GM21529 (cell line): ENCODE results near the gene VARS2.
"Not testable (repeated sequence)": the region's sequence is repeated elsewhere in the genome, so short reads cannot be mapped to it uniquely, and the experiment has no call there.

ENCODE experiments used
- ATAC-seq: cut with Tn5 transposase; IDR thresholded peaks from one replicate; pipeline ENCODE4 v1.9.1; 2021; ENCODE audit not compliant: unreplicated experiment

Gene VARS2

GRCh38 chr6:30927080-30927479, 13.0 kb downstream of the VARS2 start:
- ATAC-seq: not testable (repeated sequence)

GRCh38 chr6:30928677-30929076, 14.6 kb downstream of the VARS2 start:
- no peak for ATAC-seq

- no peak for ATAC-seq
Measured at GRCh38 chr6:30930506-30930905, 16.5 kb downstream of the VARS2 start.

GRCh38 chr6:30931272-30931671, 17.2 kb downstream of the VARS2 start:
- ATAC-seq: no peak

GRCh38 chr6:30931969-30932645, 18.1 kb downstream of the VARS2 start, which contains the start of gene SFTA2:
Gene SFTA2 (minus strand): TSS chr6:30932170. CDS start chr6:30932096, 74 bp downstream.
- ATAC-seq: no peak

GRCh38 chr6:30932665-30933365, 18.8 kb downstream of the VARS2 start:
- no peak for ATAC-seq

- no peak for ATAC-seq
Measured at GRCh38 chr6:30935018-30935417, 21.0 kb downstream of the VARS2 start.

- ATAC-seq: no peak
Measured at GRCh38 chr6:30937265-30937664, 23.2 kb downstream of the VARS2 start.

- ATAC-seq: no peak
Measured at GRCh38 chr6:30938730-30939129, 24.7 kb downstream of the VARS2 start.

GRCh38 chr6:30939473-30939872, 25.4 kb downstream of the VARS2 start:
- ATAC-seq: no peak

GRCh38 chr6:30940361-30940986, 26.4 kb downstream of the VARS2 start, which contains the start of gene MUCL3:
Gene MUCL3 (plus strand): TSS chr6:30940973. CDS start chr6:30941000, 27 bp downstream.
- ATAC-seq: no peak

- no peak for ATAC-seq
Measured at GRCh38 chr6:30942338-30943060, 28.5 kb downstream of the VARS2 start.

GRCh38 chr6:30944051-30944450, 30.0 kb downstream of the VARS2 start:
- no peak for ATAC-seq

- ATAC-seq: no peak
Measured at GRCh38 chr6:30945281-30945680, 31.2 kb downstream of the VARS2 start.

- no peak for ATAC-seq
Measured at GRCh38 chr6:30947231-30947630, 33.2 kb downstream of the VARS2 start.

GRCh38 chr6:30948811-30949210, 34.8 kb downstream of the VARS2 start:
- no peak for ATAC-seq

- no peak for ATAC-seq
Measured at GRCh38 chr6:30951907-30952469, 38.0 kb downstream of the VARS2 start.

- no peak for ATAC-seq
Measured at GRCh38 chr6:30954631-30955366, 40.8 kb downstream of the VARS2 start.

- peak; percentile 79 for ATAC-seq
Measured at GRCh38 chr6:30955367-30956042, 41.5 kb downstream of the VARS2 start.

GRCh38 chr6:30957716-30958115, 43.7 kb downstream of the VARS2 start:
- no peak for ATAC-seq
